ENCODE results near the gene PAK6.

- TF ChIP-seq CTCF (IDR thresholded peaks at IDR 0.05; ENCODE audit: low read depth, low read length, poor library complexity, severe bottlenecking) (no peak), EZH2phosphoT487 (IDR thresholded peaks at IDR 0.05; ENCODE audit: borderline replicate concordance, low read length) (no peak)
Measured at GRCh38 chr15:40222131-40222530, 16.7 kb upstream of the PAK6 start.
